NK-92 (cell line): ENCODE measurements around the gene ARHGEF7.
"Not testable (repeated sequence)": the region's sequence is repeated elsewhere in the genome, so short reads cannot be mapped to it uniquely, and the experiment has no call there.

Source experiments
- DNase-seq: peaks from one replicate; lab custom pipeline; 2025; ENCODE audit not compliant: unreplicated experiment; lab: John Stamatoyannopoulos, UW

ARHGEF7 gene

GRCh38 chr13:111194651-111195050 is 79.5 kb downstream of the ARHGEF7 start:
- not testable (repeated sequence) for DNase-seq

- DNase-seq, result not testable (repeated sequence)
These were observed 83.7 kb downstream of the ARHGEF7 start for GRCh38 chr13:111198732-111199378.

- no peak for DNase-seq
These were observed 86.3 kb downstream of the ARHGEF7 start for GRCh38 chr13:111201304-111201940.

DNA sequence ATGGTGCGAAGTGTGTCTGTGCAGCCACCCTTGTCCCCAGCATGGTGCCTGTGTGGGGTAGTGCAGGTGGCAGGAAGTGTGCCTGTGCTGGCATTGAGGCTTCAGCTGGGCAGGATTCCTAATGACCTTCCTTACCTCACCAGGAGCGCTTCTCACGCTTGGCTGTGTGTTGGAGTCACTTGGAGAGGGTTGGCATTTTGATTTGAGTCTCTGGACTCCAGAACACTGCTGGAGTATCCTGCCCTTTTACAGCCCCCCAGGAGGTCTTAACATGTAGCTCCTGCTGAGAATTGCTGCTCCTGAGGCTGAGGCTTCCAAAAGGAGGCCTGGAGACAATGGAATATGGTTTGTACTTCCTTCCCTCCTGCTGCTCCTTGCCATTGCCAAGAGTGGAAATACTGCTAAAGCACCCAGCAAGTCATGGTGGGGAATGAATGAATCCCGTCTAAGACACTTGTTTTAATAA is 87.1 kb downstream of the ARHGEF7 start:
- DNase-seq, result no peak

DNA sequence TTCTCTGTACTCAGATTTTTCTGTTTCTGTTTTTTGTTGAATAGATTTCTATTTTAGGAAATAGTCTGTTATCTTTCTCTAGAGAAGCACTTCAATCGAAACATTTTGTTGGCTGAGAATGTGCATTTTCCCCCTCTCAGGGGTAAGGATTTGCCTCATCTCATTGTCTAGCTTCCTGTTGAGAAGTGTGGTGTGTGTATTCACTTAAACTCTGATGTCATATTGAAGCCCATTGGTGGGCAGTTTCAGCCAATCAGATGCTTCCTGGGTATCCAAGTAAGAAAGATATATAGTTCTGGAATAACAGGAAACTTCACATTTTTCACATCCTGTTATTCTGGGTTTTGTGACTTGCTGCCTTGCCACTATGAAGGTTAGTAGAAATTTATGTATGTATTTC is 87.6 kb downstream of the ARHGEF7 start:
- no peak for DNase-seq

- DNase-seq, result no peak
These were observed 88.8 kb downstream of the ARHGEF7 start for GRCh38 chr13:111203736-111204389.

DNA sequence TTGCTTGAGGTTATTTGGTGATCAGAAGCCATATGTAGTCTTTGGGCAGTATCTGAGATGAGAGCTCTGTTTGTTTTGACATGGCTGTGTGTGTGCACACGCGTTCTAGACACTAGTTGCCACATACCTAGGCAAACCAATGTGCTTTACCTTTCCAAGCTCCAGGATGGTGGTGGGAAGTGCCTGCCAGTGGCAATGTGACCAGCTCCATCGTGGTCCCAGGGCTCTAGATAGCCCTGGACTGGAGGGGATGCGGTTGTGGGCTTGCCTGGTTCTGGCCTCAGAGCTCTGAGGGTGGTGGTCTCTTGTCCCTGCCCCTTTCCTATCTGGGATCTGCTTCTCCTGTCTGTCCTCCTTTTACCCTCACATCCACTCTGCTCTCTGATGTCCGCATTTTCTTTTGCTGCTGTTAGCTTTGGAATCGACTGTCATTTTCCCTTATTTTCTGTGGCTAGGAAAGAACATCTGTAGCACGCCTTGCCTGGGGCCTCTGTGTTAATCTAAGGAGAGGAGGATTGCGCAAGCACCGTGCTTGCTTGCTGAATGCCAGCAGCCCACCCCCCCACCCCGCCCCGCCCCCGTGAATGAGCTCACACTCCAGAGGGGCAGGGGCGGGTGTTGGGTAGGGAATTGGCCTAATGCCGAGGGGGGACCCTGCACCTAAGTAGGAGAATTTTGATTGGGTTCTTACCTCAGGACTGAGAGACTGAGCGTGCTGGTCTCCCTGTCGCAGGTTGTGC is 89.5 kb downstream of the ARHGEF7 start:
- DNase-seq, result no peak

GRCh38 chr13:111206148-111206547 is 91.0 kb downstream of the ARHGEF7 start:
- no peak for DNase-seq

DNA sequence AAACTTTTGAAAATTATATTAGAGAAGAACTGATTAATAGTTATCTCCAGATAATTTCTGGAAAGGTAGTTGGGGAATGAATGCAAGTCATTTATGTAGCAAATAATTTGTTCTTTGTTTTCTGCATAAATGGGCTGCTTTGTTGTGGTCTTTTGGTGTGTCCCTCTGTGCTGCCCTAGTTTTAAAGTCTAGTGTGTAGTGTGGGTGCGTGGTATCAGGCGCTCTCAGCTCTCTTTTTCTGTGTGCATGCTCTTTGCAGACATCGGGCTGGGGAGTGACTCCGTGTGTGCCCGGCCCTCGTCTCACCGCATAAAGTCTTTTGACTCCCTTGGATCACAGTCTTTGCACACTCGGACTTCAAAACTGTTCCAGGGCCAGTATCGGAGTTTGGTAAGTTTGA is 94.5 kb downstream of the ARHGEF7 start:
- DNase-seq, result no peak

DNA sequence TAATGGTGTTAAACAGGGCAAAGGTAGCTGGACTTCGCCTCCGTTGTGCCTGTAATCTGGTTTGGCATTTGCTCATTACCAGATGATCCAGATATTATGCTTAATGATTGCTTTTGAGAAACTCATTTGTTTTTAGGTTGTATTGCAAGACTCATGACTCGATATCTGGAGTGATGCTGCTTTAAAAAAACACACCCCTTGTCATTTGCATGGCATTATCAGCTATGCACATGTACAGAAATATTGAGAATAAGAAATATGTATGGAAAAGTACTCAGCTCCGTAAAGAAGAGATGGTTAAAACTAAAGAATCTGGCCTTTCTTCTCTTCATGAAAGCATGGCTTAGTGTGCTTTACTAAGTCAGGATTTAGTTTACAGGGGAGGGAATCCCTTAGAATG is 95.0 kb downstream of the ARHGEF7 start:
- DNase-seq, result no peak

DNA sequence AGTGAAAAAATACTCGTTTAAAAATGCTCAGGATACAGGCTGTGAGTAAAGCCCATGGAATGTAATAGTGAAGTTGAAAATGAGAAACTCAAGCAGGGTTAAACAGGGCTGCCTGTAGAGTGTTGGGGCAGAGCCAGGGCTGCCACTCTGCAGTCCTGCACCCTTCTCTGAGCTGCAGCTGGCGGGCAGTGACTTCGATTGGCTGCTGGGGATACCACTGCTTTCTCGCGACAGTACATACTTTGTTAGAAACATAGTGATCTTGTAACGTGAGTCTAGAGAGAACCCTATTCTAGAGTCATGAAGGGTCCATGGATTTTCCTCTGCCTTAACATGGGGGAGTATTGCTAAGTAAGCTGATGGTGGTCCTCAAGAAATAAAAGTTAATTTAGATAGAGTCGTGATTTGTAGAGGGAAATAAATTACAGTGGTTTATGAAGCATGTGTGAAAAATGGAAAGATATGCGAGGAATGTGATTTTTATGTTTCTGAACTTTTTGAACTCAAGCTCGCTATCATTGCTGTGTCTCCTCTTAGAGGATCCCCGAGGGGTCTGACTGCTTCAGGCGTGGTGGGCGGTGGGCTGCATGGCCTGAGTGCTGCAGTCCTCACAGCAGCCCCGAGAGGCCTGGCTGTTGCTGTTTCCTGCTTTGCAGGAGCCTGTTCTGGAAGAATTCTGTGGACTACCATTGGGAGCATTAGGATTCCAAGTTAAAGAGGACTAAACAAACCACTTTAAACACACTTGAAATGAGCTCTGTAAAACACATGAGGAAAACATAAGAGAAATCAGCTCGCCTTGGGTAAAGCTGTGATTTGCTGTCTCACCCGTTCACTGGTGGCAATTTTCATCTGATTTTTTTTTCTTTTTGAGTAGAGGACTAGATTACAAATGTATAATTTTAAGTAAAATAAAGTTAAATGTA is 95.7 kb downstream of the ARHGEF7 start:
- no peak for DNase-seq

DNA sequence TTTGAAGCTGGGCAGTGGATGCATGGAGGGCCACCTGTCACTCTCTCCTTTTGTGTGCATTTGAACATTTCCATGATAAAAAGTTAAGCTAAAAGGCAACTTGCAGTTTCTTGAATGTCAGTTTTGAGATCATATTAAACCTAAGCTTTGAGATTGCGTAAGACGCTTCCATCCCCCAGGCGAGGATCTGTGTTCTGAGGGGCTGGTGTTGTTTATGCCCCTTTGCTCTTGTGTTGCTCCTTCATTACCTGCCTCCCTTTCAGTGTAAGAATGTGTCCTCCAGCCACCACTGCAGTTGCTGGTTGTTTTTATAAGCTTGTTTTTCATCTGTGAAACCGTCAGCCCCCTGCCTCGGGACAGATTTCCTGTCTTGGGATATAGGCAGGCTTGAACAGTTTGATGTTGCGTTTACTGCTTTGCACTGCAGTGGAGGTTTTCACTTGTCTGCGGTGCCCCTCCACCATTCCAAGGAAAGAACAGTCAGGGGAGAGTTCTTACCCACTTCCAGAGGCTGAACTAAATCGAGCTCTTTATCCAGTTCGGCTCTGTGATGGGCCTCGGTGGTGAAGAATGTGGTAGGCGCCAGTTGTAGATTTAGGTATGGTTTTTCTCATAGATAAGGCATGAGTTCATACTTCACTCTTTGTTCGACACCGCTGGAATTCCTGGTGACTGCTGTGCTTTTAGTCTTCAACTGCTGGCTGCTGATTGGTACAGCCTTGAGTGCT is 96.8 kb downstream of the ARHGEF7 start:
- DNase-seq, result no peak

GRCh38 chr13:111212517-111212873 is 97.4 kb downstream of the ARHGEF7 start:
- no peak for DNase-seq

DNA sequence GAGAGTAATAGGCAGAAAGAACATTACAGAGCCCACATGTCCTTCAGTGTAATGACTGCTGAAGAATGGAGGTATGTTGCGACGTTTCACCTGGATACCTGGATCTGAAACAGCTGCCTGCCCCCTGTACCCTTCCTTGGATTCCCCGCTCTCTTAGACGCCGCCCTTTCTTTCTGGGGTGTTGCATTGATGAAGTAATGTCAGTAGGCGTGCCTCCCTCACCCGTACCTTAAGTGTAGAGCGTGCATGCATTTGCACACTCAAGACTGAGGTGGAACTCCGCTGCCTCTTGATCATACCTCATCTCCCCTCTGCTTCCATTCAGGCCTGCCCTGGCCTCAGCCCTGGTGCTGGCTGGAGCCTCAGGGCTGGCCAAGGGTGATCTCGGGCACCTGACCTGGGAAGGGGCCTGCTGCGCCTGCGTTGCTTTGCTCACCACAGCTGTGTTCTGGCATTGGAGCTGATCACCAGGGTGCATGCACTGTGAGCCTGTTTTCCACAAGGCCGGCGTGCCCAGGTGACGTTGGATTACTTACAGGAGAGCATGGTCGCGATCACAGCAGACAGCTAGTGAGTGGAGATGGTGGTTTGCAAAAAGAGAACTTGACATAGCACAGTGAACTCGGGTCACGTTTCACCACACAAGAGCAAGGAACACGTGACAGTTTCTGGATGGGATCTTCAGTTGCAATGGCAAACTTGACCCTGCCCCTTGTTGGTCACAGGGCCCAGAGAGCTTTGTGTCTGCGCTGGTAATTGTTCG is 99.0 kb downstream of the ARHGEF7 start:
- DNase-seq, result no peak

GRCh38 chr13:111215081-111216047 is 100.3 kb downstream of the ARHGEF7 start:
- DNase-seq, result no peak

DNA sequence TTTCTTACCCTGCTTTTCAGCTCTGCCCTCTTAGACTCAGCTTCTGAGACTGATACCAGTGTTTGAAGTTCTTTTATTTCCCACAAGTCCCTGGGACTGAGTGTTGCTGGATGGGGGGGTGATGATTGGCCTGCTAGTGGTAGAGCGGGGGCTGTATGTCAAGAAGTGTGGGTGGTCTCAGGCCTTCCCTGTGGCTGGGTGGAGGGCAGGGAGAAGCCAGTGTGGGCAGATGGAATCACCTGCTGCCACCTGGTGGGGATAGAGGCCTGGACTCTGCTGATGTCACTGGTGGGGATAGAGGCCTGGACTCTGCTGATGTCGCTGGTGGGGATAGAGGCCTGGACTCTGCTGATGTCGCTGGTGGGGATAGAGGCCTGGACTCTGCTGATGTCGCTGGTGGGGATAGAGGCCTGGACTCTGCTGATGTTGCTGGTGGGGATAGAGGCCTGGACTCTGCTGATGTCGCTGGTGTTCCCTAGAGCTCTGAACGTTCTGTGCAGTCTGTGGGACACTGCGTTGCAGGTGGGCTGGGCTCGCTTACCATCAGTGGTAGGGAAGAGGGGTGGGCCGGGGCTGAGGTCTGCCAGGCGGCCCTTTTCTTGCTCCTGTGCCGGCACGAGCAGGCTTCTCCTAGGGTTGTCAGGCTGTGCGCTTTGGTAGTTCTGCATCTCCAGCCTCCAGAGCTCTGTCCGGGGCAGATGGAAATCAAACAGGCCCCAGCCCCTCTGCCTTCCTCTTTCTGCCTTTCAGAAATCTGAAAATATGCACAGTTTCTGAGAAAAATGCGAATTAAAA is 101.3 kb downstream of the ARHGEF7 start:
- no peak for DNase-seq

GRCh38 chr13:111217641-111218040 is 102.5 kb downstream of the ARHGEF7 start:
- no peak for DNase-seq
